ENCODE results near the gene MFGE8. TPM values are rescaled to one million over a fixed set of nuclear protein-coding genes. Genes with fewer than 3 reads are reported as not detected.
"Not testable (repeated sequence)": the region's sequence is repeated elsewhere in the genome, so short reads cannot be mapped to it uniquely, and the experiment has no call there.

Gene MFGE8
- total RNA-seq, 1 experiment from 2014 or later: 33.5 TPM

DNA sequence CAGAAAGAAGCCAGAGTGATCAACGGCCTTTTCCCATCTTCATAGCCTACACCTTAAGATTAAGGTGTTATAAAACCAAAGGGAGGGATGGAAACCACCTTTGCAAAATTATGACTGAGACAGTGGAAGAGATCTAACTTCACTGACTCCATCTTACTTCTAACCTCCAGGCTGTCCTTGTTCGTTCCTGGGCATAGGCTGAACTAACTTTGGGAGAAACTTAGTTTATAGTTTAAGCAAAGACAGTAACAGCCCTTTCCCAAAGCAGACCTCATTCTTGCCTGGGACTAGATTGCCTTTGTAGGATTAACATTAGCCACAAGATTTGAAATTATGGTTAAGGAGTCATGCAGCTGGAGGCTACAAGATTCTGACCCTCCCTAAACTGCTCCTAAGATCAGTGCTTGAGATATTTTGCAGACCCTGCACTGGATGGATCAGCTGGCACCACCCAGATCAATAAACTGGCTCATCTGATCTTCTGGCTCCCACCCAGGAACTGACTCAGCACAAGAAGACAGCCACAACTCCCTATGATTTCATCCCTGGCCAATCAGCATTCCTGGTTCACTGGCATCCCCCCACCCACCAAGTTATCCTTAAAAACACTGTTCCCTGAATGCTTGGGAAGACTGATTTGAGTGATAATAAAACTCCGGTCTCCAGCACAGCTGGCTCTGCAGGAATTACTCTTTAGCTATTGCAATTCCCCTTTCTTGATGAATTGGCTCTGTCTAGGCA is 16.3 kb upstream of the MFGE8 start:
- peak; percentile 31 for DNase-seq
- H3K36me3 ChIP-seq, H3K27me3 ChIP-seq, H3K4me3 ChIP-seq, H3K9me3 ChIP-seq: not testable (repeated sequence)

DNA sequence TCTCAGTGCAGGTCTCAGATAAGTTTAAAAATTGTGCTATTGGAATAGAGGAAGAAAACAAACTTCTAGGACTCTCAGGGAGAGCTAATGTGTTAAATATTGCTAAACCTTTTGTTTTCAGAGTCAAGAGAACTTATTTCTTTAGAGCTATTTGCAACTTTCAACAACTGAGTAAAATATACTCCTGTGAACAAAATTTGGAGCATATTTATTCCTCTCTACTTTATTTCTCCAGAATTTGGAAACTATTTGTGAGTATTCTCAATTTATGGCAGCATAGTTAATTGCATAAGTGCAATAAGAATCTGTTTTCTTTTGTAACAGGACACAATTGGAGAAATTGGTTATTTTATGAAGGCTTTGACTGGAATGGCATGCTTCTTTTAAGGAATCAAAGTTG is 15.0 kb upstream of the MFGE8 start:
- H3K27me3 ChIP-seq, H3K4me3 ChIP-seq, H3K9me3 ChIP-seq, H3K36me3 ChIP-seq, DNase-seq: not testable (repeated sequence)

DNA sequence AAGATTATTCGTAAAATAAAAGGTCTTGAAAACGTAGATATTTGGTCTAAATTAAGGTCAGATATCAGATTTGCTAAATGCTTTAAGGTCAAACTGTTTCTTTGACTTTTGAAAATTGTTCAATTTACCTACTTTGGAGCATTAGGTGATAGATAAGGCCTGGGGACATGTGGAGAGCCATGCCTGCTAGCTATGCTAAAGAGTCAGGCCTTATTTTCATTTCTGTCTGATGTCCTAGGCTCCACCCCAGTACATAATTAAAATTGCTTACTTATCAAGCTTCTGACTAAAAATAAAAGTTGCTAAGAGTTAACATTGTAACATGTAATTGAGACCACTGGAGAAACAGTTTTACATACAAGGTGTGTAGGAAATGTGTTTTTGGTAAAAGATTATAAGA is 12.5 kb upstream of the MFGE8 start:
- H3K36me3 ChIP-seq, DNase-seq, H3K4me3 ChIP-seq, H3K9me3 ChIP-seq, H3K27me3 ChIP-seq: not testable (repeated sequence)

GRCh38 chr15:88920892-88921435 is 7.8 kb upstream of the MFGE8 start:
- not testable (repeated sequence) for H3K36me3 ChIP-seq, H3K9me3 ChIP-seq, H3K4me3 ChIP-seq, H3K27me3 ChIP-seq
- peak; percentile 78 for DNase-seq

DNA sequence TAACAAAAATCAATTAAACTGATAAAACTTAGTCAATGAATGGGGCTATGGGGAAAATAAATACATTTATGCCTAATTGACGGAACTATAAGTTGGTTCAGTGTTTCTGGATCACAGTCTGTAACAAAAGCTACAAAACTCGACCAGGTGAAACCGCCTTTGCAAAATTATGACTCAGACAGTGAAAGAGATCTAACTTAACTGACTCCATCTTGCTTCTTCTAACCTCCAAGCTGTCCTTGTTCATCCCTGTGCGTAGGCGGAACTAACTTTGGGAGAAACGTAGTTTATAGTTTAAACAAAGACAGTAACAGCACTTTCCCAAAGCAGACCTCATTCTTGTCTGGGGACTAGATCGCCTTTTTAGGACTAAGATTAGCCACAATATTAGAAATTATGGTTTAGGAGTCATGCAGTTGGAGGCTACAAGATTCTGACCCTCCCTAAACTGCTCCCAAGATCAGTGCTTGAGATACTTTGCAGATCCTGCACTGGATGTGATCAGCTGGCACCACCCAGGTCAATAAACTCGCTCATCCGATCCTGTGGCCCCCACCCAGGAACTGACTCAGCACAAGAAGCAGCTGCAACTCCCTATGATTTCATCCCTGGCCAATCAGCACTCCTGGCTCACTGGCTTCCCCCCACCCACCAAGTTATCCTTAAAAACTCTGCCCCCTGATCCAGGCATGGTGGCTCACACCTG is 7.2 kb upstream of the MFGE8 start:
- no peaks in the 10 kb centered on the region for H3K9me3 ChIP-seq
- H3K36me3 ChIP-seq: no peaks in the 10 kb centered on the region
- peak; percentile 95 for DNase-seq
- no peaks in the 10 kb centered on the region for H3K27me3 ChIP-seq
- no peak overlapping the region for H3K4me3 ChIP-seq

GRCh38 chr15:88918738-88919137 is 5.6 kb upstream of the MFGE8 start:
- Histone ChIP-seq H3K27me3 (no peaks in the 10 kb centered on the region), H3K4me3 (no peak overlapping the region), H3K36me3 (no peaks in the 10 kb centered on the region), H3K9me3 (no peaks in the 10 kb centered on the region)
- DNase-seq: peak; percentile 91

DNA sequence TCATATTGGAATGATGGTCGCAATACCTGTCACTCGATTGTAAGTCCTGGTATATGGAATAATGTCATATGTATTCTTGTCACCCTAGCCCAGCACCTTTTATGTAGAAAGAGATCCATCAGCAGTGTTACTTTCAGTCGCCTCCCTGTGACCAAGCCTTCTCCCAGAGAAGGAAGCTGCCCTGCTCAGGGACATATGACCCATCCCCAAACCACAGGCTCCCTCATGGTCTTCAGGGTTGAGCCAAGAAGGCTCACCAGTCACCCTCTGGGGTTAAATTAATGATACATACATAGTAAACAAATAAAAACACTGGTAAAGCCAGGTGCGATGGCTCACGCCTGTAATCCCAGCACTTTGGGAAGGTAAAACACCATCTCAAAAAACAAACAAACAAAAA is 4.6 kb upstream of the MFGE8 start:
- Histone ChIP-seq H3K36me3 (no peaks in the 10 kb centered on the region), H3K4me3 (no peak overlapping the region), H3K9me3 (no peaks in the 10 kb centered on the region), H3K27me3 (no peaks in the 10 kb centered on the region)
- DNase-seq: no peak

DNA sequence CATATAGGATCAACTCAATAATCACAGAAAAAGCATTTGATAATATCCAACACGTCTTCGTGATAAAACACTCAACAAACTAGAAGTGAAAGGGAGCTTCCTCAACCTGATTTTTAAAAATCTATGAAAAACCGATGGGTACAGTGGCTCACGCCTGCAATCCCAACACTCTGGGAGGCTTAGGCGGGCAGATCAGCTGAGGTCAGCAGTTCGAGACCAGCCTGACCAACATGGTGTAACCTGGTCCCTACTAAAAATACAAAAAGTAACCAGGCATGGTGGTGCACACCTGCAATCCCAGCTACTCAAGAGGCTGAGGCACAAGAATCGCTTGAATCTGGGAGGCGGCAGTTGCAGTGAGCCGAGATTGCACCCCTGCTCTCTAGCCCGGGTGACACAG is 2.2 kb upstream of the MFGE8 start:
- no peaks in the 10 kb centered on the region for H3K36me3 ChIP-seq
- no peak overlapping the region for H3K4me3 ChIP-seq
- DNase-seq: no peak
- no peaks in the 10 kb centered on the region for H3K27me3 ChIP-seq
- no peaks in the 10 kb centered on the region for H3K9me3 ChIP-seq

GRCh38 chr15:88913850-88914169 is 631 bp upstream of the MFGE8 start:
- H3K36me3 ChIP-seq: peaks cover 6% of the 10 kb centered on the region
- DNase-seq: no peak
- H3K4me3 ChIP-seq: peak overlapping the region; percentile 62
- H3K27me3 ChIP-seq: no peaks in the 10 kb centered on the region
- H3K9me3 ChIP-seq: no peaks in the 10 kb centered on the region

DNA sequence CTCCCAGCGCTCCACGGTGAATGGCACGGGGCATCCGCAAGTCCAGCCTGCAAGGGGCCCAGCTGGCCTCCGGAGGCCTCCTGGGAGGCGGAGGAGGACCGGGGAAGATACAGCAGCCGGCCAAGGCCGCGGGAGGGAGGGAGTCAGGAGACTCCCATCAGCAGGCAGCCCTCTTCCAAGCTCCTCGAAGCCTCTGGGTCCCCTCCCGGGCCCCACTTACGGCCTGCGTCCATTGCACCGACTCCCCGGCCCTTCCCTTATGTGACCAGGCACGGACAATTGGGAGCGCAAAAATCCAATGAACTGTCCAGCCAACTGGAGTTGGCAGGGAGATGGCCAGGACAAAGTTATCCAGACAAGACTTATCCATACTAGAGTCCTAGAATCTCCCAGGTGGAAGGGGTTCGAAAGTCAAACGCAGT is 668 bp downstream of the MFGE8 start:
- peak overlapping the region; percentile 62 for H3K4me3 ChIP-seq
- no peaks in the 10 kb centered on the region for H3K27me3 ChIP-seq
- H3K36me3 ChIP-seq: peaks cover 6% of the 10 kb centered on the region
- H3K9me3 ChIP-seq: no peaks in the 10 kb centered on the region
- no peak for DNase-seq

- no peaks in the 10 kb centered on the region for H3K9me3 ChIP-seq
- peaks cover 6% of the 10 kb centered on the region for H3K36me3 ChIP-seq
- no peak overlapping the region for H3K4me3 ChIP-seq
- peak; percentile 66 for DNase-seq
- H3K27me3 ChIP-seq: no peaks in the 10 kb centered on the region
Measured at GRCh38 chr15:88911766-88912118, 1.4 kb downstream of the MFGE8 start.

- Histone ChIP-seq H3K9me3 (no peaks in the 10 kb centered on the region), H3K4me3 (no peak overlapping the region), H3K36me3 (peaks cover 6% of the 10 kb centered on the region), H3K27me3 (no peaks in the 10 kb centered on the region)
- DNase-seq: no peak
Measured at GRCh38 chr15:88909956-88910831, 3.0 kb downstream of the MFGE8 start.

GRCh38 chr15:88908697-88909621 is 4.2 kb downstream of the MFGE8 start:
- peaks cover 6% of the 10 kb centered on the region for H3K36me3 ChIP-seq
- no peaks in the 10 kb centered on the region for H3K9me3 ChIP-seq
- H3K27me3 ChIP-seq: no peaks in the 10 kb centered on the region
- DNase-seq: no peak
- no peak overlapping the region for H3K4me3 ChIP-seq

GRCh38 chr15:88908123-88908522 is 5.1 kb downstream of the MFGE8 start:
- DNase-seq: no peak
- Histone ChIP-seq H3K4me3 (no peak overlapping the region), H3K36me3 (peaks cover 6% of the 10 kb centered on the region), H3K27me3 (no peaks in the 10 kb centered on the region), H3K9me3 (no peaks in the 10 kb centered on the region)

DNA sequence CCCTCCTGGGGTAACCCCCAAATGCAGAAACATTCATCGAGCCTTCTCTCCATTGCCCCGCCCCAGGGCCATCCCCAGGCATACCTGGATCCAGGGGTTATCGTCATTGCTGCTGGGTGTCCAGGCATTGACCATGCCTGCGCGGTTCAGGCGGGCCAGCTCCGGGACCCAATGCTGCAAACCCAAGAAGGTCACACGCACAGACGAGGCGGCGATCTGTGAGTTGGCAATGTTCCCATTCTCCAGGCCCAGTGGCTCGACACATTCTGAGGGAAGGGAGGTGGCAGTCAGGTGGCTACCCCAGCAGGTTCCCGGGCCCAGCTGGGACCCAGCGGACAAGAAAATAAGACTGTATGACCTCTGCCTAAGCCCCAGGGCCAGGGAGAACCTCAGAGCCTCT is 6.1 kb downstream of the MFGE8 start:
- H3K27me3 ChIP-seq: no peaks in the 10 kb centered on the region
- no peaks in the 10 kb centered on the region for H3K9me3 ChIP-seq
- DNase-seq: no peak
- peaks cover 6% of the 10 kb centered on the region for H3K36me3 ChIP-seq
- H3K4me3 ChIP-seq: no peak overlapping the region

DNA sequence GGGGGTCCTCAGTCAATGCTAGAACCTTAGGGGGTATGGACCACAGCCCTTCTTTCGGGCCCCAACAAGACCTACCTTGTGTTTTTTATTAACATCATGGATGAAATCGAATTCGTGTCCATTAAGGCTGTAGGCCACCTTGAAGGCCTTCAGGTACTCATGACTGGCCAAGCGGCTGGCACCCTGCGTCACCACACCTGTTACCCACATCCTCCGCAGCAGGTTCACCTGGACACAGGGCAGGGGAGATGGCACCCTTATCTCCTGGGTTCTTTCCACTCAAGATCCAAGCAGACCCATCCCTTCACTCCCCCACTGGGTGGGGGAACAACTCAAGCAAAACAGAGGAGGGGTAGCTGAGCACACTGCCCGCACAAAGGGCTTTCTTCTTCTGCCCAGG is 6.6 kb downstream of the MFGE8 start:
- Histone ChIP-seq H3K4me3 (no peak overlapping the region), H3K27me3 (no peaks in the 10 kb centered on the region), H3K9me3 (no peaks in the 10 kb centered on the region), H3K36me3 (peaks cover 6% of the 10 kb centered on the region)
- no peak for DNase-seq
